Mucosa of descending colon (tissue), 3 donors: ENCODE data around the gene SPIRE1. TPM values are rescaled to one million over a fixed set of nuclear protein-coding genes. Genes with fewer than 3 reads are reported as not detected.

ENCODE experiments used
- ATAC-seq: fragments of 200-7000 bp; cut with Tn5 transposase; one replicate; pipeline ENCODE4 v1.9.1; 2020; ENCODE audit warnings: mild to moderate bottlenecking, moderate library complexity
- DNase-seq, 3 donors: peaks; one replicate each; pipeline ENCODE4 v3.0.0-alpha.2; 2020
- H3K36me3 ChIP-seq: fragments of 200-600 bp; one replicate; pipeline ENCODE4 v1.8.0; 2021; ENCODE audit warnings: low read depth, mild to moderate bottlenecking
- H3K4me1 ChIP-seq: fragments of 200-600 bp; one replicate; pipeline ENCODE4 v1.8.0; 2021; ENCODE audit warnings: low read depth, mild to moderate bottlenecking
- H3K4me3 ChIP-seq: fragments of 200-600 bp; one replicate; pipeline ENCODE4 v1.8.0; 2021; ENCODE audit warnings: mild to moderate bottlenecking
- H3K9me3 ChIP-seq: fragments of 200-600 bp; one replicate; pipeline ENCODE4 v1.8.0; 2021; ENCODE audit warnings: mild to moderate bottlenecking
- intact Hi-C, 2 donors: fragments of 100-400 bp; cut with DNase I in 1 of 2; cut with micrococcal nuclease in 1 of 2; formaldehyde crosslinking; loops; one replicate each; pipeline versions ENCODE4 v1.11.0 to v1.11.1; 2022; cut with DNase I, micrococcal nuclease
- total RNA-seq, 3 donors: library from RNA; stranded (reverse); fragmentation: NEBNext Ultra II Directional in 2 of 3; extraction: Animal tissue kit (Norgen Biotek cat#: 25700) in 2 of 3; gene quantifications; one replicate each; pipeline versions ENCODE4 v1.2.1 to v1.2.4, GENCODE V29; 2021 to 2023
- TF ChIP-seq, protein P1 (sequence below): fragments of 200-600 bp; IDR thresholded peaks from one replicate; pipeline ENCODE4 v1.8.0; 2022; ENCODE audit warnings: antibody characterized with exemption, mild to moderate bottlenecking
- donor health status: DM: no; HTN: no; CAD: no; lungs with moderate emphysema.
- donor health status: DM: no; HTN: no; CAD: no.
- donor health status: DM: no; HTN: yes; CAD: no.

SPIRE1 gene
- total RNA-seq, 3 donors from 2014 or later: 4.7 to 32.8 (median 5.1) TPM

DNA sequence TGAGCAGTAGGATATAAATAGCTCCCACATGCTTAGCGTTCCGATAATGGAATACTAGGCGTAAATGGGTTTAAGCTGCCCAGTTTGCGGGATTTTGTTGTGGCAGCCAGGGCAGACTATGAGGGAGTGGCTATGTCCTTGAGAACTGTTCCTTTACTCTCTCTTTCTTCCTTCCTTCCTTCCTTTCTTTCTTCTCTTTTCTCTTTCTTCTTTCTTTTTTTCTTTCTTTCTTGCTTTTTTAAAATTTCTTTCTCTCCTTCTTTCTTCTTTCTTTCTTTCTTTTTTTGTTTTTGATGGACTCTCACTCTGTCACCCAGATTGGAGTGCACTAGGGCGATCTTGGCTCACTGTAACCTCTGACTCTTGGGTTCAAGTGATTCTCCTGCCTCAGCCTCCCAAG lies 259.3 kb downstream of the SPIRE1 start:
- TF ChIP-seq, protein P1, sequence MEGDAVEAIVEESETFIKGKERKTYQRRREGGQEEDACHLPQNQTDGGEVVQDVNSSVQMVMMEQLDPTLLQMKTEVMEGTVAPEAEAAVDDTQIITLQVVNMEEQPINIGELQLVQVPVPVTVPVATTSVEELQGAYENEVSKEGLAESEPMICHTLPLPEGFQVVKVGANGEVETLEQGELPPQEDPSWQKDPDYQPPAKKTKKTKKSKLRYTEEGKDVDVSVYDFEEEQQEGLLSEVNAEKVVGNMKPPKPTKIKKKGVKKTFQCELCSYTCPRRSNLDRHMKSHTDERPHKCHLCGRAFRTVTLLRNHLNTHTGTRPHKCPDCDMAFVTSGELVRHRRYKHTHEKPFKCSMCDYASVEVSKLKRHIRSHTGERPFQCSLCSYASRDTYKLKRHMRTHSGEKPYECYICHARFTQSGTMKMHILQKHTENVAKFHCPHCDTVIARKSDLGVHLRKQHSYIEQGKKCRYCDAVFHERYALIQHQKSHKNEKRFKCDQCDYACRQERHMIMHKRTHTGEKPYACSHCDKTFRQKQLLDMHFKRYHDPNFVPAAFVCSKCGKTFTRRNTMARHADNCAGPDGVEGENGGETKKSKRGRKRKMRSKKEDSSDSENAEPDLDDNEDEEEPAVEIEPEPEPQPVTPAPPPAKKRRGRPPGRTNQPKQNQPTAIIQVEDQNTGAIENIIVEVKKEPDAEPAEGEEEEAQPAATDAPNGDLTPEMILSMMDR: no peak
- intact Hi-C loops: no loop called here

DNA sequence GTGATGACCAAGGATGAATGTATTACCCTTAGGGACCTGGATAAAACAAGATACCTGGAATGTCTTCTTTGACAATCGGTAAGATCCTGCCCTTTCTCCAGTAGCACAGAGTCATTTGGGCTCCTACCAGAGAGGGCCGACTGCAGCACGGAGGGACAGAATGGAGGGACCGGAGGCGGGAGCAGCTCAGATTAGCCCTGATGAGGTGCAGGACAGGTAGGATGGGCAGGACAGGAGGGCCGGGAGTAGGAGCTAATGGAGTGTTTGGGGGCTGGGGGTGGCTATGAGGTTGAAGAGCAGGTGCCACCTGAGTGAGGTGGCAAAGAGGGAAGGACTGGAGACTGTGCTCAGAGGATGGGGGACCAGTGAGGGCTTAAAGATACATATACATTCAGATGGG lies 260.1 kb downstream of the SPIRE1 start:
- Histone ChIP-seq H3K4me3 (no peak overlapping the region), H3K9me3 (no peaks in the 10 kb centered on the region), H3K36me3 (no peaks in the 10 kb centered on the region), H3K4me1 (peaks cover 10% of the 10 kb centered on the region)
- DNase-seq (no peak), ATAC-seq (no peak)
- intact Hi-C loops: no loop called here
- TF ChIP-seq, protein P1: no peak

More for the DNA sequence above, 259.3 kb downstream of the SPIRE1 start:
- H3K4me3 ChIP-seq: no peak overlapping the region
- no peaks in the 10 kb centered on the region for H3K9me3 ChIP-seq
- H3K4me1 ChIP-seq: peaks cover 10% of the 10 kb centered on the region
- no peaks in the 10 kb centered on the region for H3K36me3 ChIP-seq
- ATAC-seq (no peak), DNase-seq (no peak)

DNA sequence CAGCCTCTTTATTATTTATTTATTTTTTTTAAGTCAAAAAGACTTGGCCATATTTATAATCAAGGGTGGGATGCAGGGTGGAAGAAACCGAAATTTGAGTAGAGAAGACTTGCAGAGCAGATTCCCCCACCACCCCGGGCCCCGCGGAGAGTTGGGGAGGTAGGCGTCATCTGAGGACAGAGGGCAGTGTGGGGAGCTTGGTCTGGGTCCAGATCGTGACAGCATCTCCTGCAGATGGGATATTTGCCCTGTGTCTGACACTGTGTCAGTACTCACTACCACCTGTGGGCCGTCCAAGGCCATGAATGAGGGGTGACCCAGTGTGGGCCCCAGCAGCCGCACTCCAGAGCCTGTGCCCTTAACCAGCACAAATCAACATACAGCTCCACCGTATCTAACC lies 260.7 kb downstream of the SPIRE1 start:
- Histone ChIP-seq H3K9me3 (no peaks in the 10 kb centered on the region), H3K4me3 (no peak overlapping the region), H3K36me3 (no peaks in the 10 kb centered on the region), H3K4me1 (peaks cover 10% of the 10 kb centered on the region)
- intact Hi-C loops: no loop called here
- TF ChIP-seq, protein P1: no peak
- DNase-seq (no peak), ATAC-seq (no peak)

Other genes with a start within 250 kb of the SPIRE1 start
- gene CEP76, start 44.6 kb upstream of the SPIRE1 start, total RNA-seq: 10 to 100 TPM in 1 of 3 donors, 1 to 10 TPM in 2; 6.4 to 10.1 (median 8.5) TPM
- 10 to 100 TPM; 68.7 to 73.8 (median 69.3) TPM for gene PSMG2, start 44.9 kb upstream of the SPIRE1 start, total RNA-seq
- gene PTPN2, start 226.1 kb upstream of the SPIRE1 start, total RNA-seq: 10 to 100 TPM; 28.9 to 42.0 (median 38.4) TPM